Calu3 (cell line): ENCODE data around the gene GYG1. TPM values are rescaled to one million over a fixed set of nuclear protein-coding genes. Genes with fewer than 3 reads are reported as not detected.

Experiments used
- BruUV-seq: library from RNA; stranded (reverse); fragments of 400-500 nt; replicated peaks from 2 replicates; lab custom pipeline; 2021; lab: Mats Ljungman, UMichigan
- CTCF ChIA-PET: fragments of 300-600 bp; sonication (Branson Sonifier 250); formaldehyde crosslinking; loops from one replicate; lab custom pipeline; 2022; ENCODE audit warnings: antibody characterized with exemption; lab: Charles Lee
- DNase-seq: peaks from one replicate; pipeline ENCODE4 v3.0.0; 2022
- H3K27ac Mint-ChIP-seq: one replicate; pipeline ENCODE4 v1.8.0; 2022; ENCODE audit warnings: mixed read lengths; ENCODE audit not compliant: unreplicated experiment
- H3K27me3 Mint-ChIP-seq: one replicate; pipeline ENCODE4 v1.8.0; 2022; ENCODE audit warnings: mixed read lengths; ENCODE audit not compliant: unreplicated experiment
- H3K36me3 Mint-ChIP-seq: one replicate; pipeline ENCODE4 v1.8.0; 2022; ENCODE audit warnings: mild to moderate bottlenecking, moderate library complexity, mixed read lengths; ENCODE audit not compliant: insufficient read depth, unreplicated experiment
- H3K4me1 Mint-ChIP-seq: one replicate; pipeline ENCODE4 v1.8.0; 2022; ENCODE audit warnings: mild to moderate bottlenecking, low read depth, mixed read lengths; ENCODE audit not compliant: unreplicated experiment
- H3K4me3 Mint-ChIP-seq: one replicate; pipeline ENCODE4 v1.8.0; 2022; ENCODE audit warnings: mild to moderate bottlenecking, low read depth, moderate library complexity, mixed read lengths; ENCODE audit not compliant: unreplicated experiment
- H3K9me3 Mint-ChIP-seq: one replicate; pipeline ENCODE4 v1.8.0; 2022; ENCODE audit warnings: low read depth, mixed read lengths; ENCODE audit not compliant: unreplicated experiment
- intact Hi-C: fragments of 100-400 bp; cut with micrococcal nuclease; formaldehyde crosslinking; loops from one replicate; pipeline ENCODE4 v1.10.0; 2022; ENCODE audit not compliant: unreplicated experiment
- total RNA-seq: library from RNA; stranded (reverse); gene quantifications from 2 replicates; pipeline ENCODE4 v1.2.3, GENCODE V29; 2022
- TF ChIP-seq, protein P1 (sequence below): fragments of 200-600 bp; IDR thresholded peaks from one replicate; pipeline ENCODE4 v1.8.0; 2022; ENCODE audit warnings: antibody characterized with exemption; ENCODE audit not compliant: unreplicated experiment

Gene GYG1
- total RNA-seq, 1 experiment from 2014 or later, result 49.2 TPM

DNA sequence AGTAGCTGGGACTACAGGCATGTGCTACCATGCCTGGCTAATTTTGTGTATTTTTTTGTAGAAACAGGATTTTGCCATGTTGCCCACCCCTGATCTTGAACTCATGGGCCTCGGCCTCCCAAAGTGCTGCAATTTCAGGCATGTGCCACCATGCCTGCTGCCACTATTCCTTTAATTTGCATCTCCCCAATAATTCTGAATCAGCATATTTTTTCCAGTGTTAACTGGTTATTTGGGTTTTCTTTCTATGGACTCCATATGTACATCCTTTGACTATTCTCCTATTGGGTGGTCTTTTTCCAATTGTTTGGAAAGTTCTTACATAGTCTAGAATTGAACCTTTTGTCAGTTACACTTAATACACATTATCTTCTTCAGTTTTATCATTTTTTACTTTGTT is 66.9 kb downstream of the GYG1 start:
- H3K36me3 Mint-ChIP-seq, result peaks cover 4% of the 10 kb centered on the region
- CTCF ChIA-PET, result no interaction called here

DNA sequence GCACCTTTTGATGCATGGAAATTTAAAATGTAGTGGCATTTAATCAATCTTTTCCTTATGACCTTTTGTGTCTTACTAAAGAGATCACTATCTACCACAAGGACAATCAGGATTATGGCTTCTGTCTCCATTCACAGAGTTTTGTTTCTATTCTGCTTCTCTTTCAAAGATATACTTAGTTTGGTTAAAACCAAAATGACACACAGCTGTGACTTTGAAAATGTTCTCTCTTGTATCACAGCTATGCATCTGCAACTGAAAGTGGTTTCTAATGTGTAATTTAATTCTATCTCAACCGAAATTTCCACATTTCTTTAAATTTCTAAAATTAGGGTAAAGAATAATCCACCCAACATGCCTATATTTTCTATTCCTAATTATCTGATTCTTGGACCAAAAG is 67.3 kb downstream of the GYG1 start:
- H3K9me3 Mint-ChIP-seq, result no peaks in the 10 kb centered on the region

More for the DNA sequence above, 66.9 kb downstream of the GYG1 start:
- no peak overlapping the region for H3K4me3 Mint-ChIP-seq
- no peak for DNase-seq
- no peak overlapping the region for H3K27ac Mint-ChIP-seq
- TF ChIP-seq, protein P1, sequence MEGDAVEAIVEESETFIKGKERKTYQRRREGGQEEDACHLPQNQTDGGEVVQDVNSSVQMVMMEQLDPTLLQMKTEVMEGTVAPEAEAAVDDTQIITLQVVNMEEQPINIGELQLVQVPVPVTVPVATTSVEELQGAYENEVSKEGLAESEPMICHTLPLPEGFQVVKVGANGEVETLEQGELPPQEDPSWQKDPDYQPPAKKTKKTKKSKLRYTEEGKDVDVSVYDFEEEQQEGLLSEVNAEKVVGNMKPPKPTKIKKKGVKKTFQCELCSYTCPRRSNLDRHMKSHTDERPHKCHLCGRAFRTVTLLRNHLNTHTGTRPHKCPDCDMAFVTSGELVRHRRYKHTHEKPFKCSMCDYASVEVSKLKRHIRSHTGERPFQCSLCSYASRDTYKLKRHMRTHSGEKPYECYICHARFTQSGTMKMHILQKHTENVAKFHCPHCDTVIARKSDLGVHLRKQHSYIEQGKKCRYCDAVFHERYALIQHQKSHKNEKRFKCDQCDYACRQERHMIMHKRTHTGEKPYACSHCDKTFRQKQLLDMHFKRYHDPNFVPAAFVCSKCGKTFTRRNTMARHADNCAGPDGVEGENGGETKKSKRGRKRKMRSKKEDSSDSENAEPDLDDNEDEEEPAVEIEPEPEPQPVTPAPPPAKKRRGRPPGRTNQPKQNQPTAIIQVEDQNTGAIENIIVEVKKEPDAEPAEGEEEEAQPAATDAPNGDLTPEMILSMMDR, result no peak
- no TSS peak for BruUV-seq
- no peaks in the 10 kb centered on the region for H3K27me3 Mint-ChIP-seq
- intact Hi-C loops, result no loop called here
- H3K9me3 Mint-ChIP-seq, result no peaks in the 10 kb centered on the region
- no peaks in the 10 kb centered on the region for H3K4me1 Mint-ChIP-seq

DNA sequence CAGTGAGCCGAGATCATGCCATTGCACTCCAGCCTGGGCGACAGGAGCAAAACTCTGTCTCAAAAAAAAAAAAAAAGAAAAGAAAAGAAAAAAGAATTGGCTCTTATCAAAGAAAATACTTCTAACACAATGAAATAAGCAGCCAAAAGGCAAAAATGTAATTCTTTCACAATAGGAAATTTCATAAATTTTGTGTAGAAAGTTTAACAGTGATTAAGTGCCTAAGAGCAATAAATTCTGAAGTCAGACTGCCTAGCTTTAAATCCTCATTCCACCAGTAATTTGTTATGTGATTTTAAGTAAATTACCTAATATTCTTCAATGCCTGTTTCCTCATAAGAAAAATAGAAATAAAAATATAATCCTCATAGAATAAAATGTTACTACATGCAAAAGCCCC is 70.4 kb downstream of the GYG1 start:
- no peak for DNase-seq
- H3K36me3 Mint-ChIP-seq, result peaks cover 10% of the 10 kb centered on the region
- TF ChIP-seq, protein P1, result no peak
- intact Hi-C loops, result no loop called here
- H3K27me3 Mint-ChIP-seq, result no peaks in the 10 kb centered on the region
- no peaks in the 10 kb centered on the region for H3K9me3 Mint-ChIP-seq
- H3K4me3 Mint-ChIP-seq, result no peak overlapping the region
- BruUV-seq, result no TSS peak
- H3K4me1 Mint-ChIP-seq, result no peaks in the 10 kb centered on the region
- CTCF ChIA-PET, result no interaction called here
- H3K27ac Mint-ChIP-seq, result no peak overlapping the region

More for the DNA sequence above, 67.3 kb downstream of the GYG1 start:
- CTCF ChIA-PET, result interaction anchor here (1.2 kb wide), 1 partner anchor 28 kb away, joined by 4 read pairs; no protein-coding TSS in a partner anchor
- Mint-ChIP-seq H3K27ac (no peak overlapping the region), H3K36me3 (peaks cover 4% of the 10 kb centered on the region), H3K4me1 (no peaks in the 10 kb centered on the region), H3K27me3 (no peaks in the 10 kb centered on the region), H3K4me3 (no peak overlapping the region)
- TF ChIP-seq, protein P1, result no peak
- DNase-seq, result no peak
- intact Hi-C loops, result no loop called here
- BruUV-seq, result no TSS peak

DNA sequence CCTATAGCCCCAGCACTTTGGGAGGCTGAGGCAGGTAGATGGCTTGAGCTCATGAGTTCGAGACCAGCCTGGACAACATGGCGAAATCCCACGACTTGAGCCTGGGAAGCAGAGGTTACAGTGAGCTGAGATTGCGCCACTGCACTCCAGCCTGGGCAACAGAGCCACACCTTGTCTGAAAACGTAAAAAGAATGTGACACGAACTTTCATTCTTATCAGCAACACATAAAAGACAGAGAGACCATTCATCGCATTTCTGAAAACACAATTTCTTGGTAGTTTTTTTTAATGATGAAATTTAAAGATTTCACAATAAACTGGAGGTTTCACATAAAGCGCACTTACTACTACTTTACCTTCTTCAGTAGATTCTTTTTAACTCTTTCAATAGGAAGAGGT is 76.5 kb downstream of the GYG1 start:
- no peaks in the 10 kb centered on the region for H3K27me3 Mint-ChIP-seq
- TF ChIP-seq, protein P1, result no peak
- no peaks in the 10 kb centered on the region for H3K4me1 Mint-ChIP-seq
- DNase-seq, result no peak
- H3K4me3 Mint-ChIP-seq, result no peak overlapping the region
- H3K27ac Mint-ChIP-seq, result no peak overlapping the region
- no TSS peak for BruUV-seq
- H3K36me3 Mint-ChIP-seq, result peaks cover 18% of the 10 kb centered on the region
- no peaks in the 10 kb centered on the region for H3K9me3 Mint-ChIP-seq
- CTCF ChIA-PET, result interaction anchor here (0.7 kb wide), 1 partner anchor 820 kb away, joined by 3 read pairs; no protein-coding TSS in a partner anchor
- intact Hi-C loops, result no loop called here

Other genes with a start within 250 kb of the GYG1 start
- gene CPB1, start 163.7 kb upstream of the GYG1 start, total RNA-seq, result not detected in 2 replicates
- gene CPA3, start 126.2 kb upstream of the GYG1 start, total RNA-seq, result not detected in 2 replicates
- 59.4 and 63.5 TPM in 2 replicates for gene HLTF, start 95.0 kb downstream of the GYG1 start, total RNA-seq
- gene HPS3, start 138.1 kb downstream of the GYG1 start, total RNA-seq, result 46.4 and 49.5 TPM in 2 replicates
- 4.0 and 5.4 TPM in 2 replicates for gene CP, start 230.3 kb downstream of the GYG1 start, total RNA-seq